SK-MEL-5 (cell line): ENCODE results near the gene TMEM214. TPM values are rescaled to one million over a fixed set of nuclear protein-coding genes. Genes with fewer than 3 reads are reported as not detected.
A peak's percentile ranks its signal among the peaks of the same experiment; 100 is the strongest.

ENCODE experiments used
- DNase-seq: peaks from one replicate; pipeline ENCODE4 v3.0.0-alpha.2; 2016; ENCODE audit warnings: low read depth, low spot score
- in situ Hi-C: cut with HindIII; loops from 2 replicates; pipeline ENCODE4 v1.10.0; 2016; ENCODE audit warnings: low sequenced_read_pairs, high pct_unique_total_duplicates, low pct_unique_long_range_greater_than_20kb
- total RNA-seq: library from RNA; depleted of rRNA; stranded (reverse); fragments of >200 nt; shearing (Covaris generic); gene quantifications from 2 replicates; pipeline ENCODE4 v1.2.3, GENCODE V29; 2014; rRNA removed

TMEM214 gene
- total RNA-seq, 1 experiment from 2014 or later, result 76.8 TPM

DNA sequence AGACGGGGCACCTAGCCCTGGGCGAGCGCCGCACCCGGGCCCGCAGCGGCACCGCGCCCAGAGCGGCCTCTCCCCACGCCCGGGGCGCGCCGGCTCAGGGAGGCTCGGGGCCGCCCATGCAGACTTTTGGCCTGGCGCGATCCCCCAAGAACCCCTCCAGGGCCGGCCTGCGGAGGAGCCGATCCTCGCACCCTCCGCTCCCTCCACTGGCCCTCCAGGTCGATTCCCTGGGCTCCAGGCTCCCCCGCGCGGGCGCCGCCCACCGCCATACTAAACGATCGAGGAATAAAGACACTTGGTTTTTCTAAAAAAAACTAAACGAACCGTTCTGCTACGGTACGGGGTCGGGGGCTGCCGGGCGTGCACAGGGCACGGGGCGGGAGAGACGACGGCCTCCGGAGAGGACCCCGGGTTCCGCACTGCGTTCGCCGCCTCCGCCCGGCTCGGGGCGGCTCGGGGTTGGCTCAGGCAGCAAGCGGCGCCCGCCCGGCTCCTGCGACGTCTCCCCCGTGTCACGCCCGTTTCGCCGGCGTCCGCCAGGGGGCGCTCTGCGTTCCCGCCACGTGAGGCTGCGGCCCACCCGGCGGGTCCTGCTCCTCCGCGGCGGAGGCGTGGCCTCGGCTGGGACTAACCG lies 53.4 kb downstream of the TMEM214 start:
- peak; percentile 94 for DNase-seq
- in situ Hi-C loops, result no loop called here

DNA sequence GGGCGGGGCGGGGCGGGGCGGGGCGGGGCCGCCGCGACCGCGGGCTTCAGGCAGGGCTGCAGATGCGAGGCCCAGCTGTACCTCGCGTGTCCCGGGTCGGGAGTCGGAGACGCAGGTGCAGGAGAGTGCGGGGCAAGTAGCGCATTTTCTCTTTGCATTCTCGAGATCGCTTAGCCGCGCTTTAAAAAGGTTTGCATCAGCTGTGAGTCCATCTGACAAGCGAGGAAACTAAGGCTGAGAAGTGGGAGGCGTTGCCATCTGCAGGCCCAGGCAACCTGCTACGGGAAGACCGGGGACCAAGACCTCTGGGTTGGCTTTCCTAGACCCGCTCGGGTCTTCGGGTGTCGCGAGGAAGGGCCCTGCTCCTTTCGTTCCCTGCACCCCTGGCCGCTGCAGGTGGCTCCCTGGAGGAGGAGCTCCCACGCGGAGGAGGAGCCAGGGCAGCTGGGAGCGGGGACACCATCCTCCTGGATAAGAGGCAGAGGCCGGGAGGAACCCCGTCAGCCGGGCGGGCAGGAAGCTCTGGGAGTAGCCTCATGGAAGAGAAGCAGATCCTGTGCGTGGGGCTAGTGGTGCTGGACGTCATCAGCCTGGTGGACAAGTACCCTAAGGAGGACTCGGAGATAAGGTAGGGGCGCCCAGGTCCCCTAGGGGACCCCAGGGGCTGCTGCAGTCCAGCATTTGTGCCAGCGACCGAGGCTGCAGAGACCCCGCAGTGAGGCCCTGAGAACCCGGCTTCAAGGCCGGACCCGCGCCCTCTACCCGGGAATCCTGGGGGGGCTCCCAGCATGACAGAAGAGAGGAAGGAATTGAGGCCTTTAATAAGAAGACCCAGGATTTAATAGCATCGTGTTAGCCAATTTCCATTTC lies 54.2 kb downstream of the TMEM214 start, which contains the start of gene KHK:
KHK (plus strand) TSS at position 49 of the 870 bp plus-strand sequence; CDS start at position 537, 488 bp downstream.
- DNase-seq, result no peak

DNA sequence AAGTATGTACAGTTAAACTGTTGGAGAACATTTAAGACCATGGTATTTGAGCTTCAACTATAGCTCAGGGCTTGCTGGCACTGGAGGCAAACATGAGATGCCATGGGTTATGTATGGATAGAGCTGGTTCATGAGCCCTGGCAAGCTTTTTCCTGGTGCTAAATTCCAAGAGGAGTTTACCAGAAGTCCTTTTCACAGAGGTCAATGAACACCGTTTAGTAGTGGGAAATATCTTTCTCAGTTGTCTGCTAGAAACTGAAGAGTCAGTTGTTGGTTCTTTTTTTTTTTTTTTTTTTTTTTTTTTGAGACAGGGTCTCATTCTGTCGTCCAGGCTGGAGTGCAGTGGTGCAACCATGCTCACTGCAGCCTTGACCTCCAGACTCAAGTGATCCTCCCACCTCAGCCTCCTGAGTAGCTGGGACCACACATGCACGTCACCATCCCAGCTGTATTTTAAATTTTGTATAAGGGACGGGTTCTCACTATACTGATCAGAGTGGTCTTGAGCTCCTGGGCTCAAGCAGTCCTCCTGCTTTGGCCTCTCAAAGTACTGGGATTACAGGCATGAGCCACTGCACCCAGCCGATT lies 55.2 kb downstream of the TMEM214 start:
- in situ Hi-C loops, result no loop called here
- DNase-seq, result no peak

More for the DNA sequence above, 54.2 kb downstream of the TMEM214 start, which contains the start of gene KHK:
- in situ Hi-C loops, result no loop called here

GRCh38 chr2:27088634-27089033 lies 55.9 kb downstream of the TMEM214 start:
- DNase-seq, result no peak
- in situ Hi-C loops, result no loop called here

GRCh38 chr2:27089111-27089954 lies 56.6 kb downstream of the TMEM214 start:
- no peak for DNase-seq

More at GRCh38 chr2:27089111-27089954, 56.6 kb downstream of the TMEM214 start:
- in situ Hi-C loops, result no loop called here

Other genes starting within 250 kb of the TMEM214 start
- gene CENPA, start 246.9 kb upstream of the TMEM214 start, total RNA-seq, result 18.9 and 23.0 TPM in 2 replicates
- not detected in 2 replicates for gene DPYSL5, start 184.8 kb upstream of the TMEM214 start, total RNA-seq
- 3.5 and 4.0 TPM in 2 replicates for gene MAPRE3, start 62.3 kb upstream of the TMEM214 start, total RNA-seq
- gene AGBL5, start 18.7 kb downstream of the TMEM214 start, total RNA-seq, result 30.7 and 32.1 TPM in 2 replicates
- 408 and 444 TPM in 2 replicates for gene OST4, start 38.7 kb downstream of the TMEM214 start, total RNA-seq
- 0.11 and 0.71 TPM in 2 replicates for gene EMILIN1, start 45.6 kb downstream of the TMEM214 start, total RNA-seq
- 3.0 and 3.2 TPM in 2 replicates for gene KHK, start 53.8 kb downstream of the TMEM214 start, total RNA-seq
- 20.4 and 22.3 TPM in 2 replicates for gene CGREF1, start 86.2 kb downstream of the TMEM214 start, total RNA-seq
- gene ABHD1, start 90.8 kb downstream of the TMEM214 start, total RNA-seq, result 1.1 and 1.5 TPM in 2 replicates
- 95.3 and 98.1 TPM in 2 replicates for gene PREB, start 101.7 kb downstream of the TMEM214 start, total RNA-seq
- not detected in 2 replicates for gene PRR30, start 106.4 kb downstream of the TMEM214 start, total RNA-seq
- gene TCF23, start 116.0 kb downstream of the TMEM214 start, total RNA-seq, result not detected in 2 replicates
- 372 and 405 TPM in 2 replicates for gene ATRAID, start 179.1 kb downstream of the TMEM214 start, total RNA-seq
- 87.1 and 89.2 TPM in 2 replicates for gene SLC5A6, start 179.3 kb downstream of the TMEM214 start, total RNA-seq
- 37.0 and 38.3 TPM in 2 replicates for gene CAD, start 184.4 kb downstream of the TMEM214 start, total RNA-seq
- gene SLC30A3, start 230.1 kb downstream of the TMEM214 start, total RNA-seq, result 0.24 and 1.2 TPM in 2 replicates
- not detected in 2 replicates for gene DNAJC5G, start 242.5 kb downstream of the TMEM214 start, total RNA-seq
- gene TRIM54, start 249.5 kb downstream of the TMEM214 start, total RNA-seq, result not detected in 2 replicates